ENCODE data around the gene TMEM37.

Gene TMEM37

DNA sequence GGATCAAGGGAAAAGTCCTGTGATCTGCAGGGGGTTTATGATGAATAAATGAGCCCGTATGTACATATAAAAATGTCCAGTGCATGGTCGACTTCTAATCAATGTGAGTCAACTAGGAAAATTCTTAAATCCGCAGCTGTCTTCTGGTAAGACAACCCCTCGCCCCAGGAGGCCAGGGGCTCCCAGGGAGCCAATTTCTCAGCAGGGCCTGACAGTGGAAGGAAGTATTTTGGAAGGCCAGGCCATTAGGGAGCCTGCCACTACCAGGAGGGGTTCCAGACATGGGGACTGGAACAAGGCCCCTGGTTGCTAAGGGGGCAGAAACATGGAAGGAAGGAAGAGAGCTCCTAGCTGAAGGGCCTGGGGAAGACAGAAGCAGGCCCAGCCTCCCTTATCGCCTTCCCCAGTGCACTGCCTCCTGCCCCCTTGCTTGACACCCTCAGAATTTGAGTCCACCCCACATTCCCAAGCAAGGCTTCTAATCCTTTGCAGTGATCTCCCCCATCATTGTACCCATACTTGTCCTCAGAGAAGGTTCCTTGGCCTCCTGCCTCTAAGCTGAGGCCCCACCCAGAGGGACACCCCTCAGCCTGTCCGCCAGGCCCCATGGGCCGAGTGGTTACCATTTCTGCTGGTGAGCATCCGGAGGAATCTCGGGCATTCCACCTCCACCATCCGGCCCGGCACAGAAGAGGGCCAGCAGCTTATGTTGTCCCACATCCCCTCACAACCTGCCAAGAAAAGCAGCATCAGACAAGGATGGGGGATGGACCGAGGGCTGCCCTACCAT lies 46.7 kb downstream of the TMEM37 start:
- no peak overlapping the region for H3K4me3 ChIP-seq (ENCODE audit: low read depth, low read length)
- POLR2A ChIA-PET = interaction anchor here (0.7 kb wide), 1 partner anchor 105 kb away, joined by 3 read pairs; no protein-coding TSS in a partner anchor
- CTCF ChIA-PET = interaction anchor here (1.3 to 8.5 kb wide), 6 partner anchors 7 to 597 kb away, joined by 3 to 161 read pairs (median 17); no protein-coding TSS in a partner anchor
- no peak for DNase-seq (ENCODE audit: low read depth, low spot score)
- TF ChIP-seq, protein P1, sequence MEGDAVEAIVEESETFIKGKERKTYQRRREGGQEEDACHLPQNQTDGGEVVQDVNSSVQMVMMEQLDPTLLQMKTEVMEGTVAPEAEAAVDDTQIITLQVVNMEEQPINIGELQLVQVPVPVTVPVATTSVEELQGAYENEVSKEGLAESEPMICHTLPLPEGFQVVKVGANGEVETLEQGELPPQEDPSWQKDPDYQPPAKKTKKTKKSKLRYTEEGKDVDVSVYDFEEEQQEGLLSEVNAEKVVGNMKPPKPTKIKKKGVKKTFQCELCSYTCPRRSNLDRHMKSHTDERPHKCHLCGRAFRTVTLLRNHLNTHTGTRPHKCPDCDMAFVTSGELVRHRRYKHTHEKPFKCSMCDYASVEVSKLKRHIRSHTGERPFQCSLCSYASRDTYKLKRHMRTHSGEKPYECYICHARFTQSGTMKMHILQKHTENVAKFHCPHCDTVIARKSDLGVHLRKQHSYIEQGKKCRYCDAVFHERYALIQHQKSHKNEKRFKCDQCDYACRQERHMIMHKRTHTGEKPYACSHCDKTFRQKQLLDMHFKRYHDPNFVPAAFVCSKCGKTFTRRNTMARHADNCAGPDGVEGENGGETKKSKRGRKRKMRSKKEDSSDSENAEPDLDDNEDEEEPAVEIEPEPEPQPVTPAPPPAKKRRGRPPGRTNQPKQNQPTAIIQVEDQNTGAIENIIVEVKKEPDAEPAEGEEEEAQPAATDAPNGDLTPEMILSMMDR (IDR thresholded peaks at IDR 0.05; ENCODE audit: insufficient read depth, low read length, missing control alignments) = no peak

DNA sequence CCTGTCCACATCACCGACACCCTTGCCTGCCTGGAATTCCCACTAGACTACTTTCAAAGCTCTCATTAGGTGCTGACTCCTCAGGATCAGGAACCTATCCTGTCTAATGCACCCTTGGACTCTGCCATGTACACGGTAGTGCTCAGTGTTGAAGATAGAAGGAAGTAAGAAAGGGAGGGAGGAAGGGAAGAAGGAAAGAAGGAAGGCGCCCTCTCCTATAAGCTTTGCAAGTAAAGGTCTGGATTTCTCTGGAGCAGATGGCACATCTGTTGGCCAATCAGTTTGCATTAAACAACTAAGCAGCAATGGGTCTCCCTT lies 47.3 kb downstream of the TMEM37 start:
- TF ChIP-seq, protein P1 (IDR thresholded peaks at IDR 0.05; ENCODE audit: insufficient read depth, low read length, missing control alignments) = no peak
- DNase-seq (ENCODE audit: low read depth, low spot score) = no peak
- CTCF ChIA-PET = interaction anchor here (1.3 to 8.5 kb wide), 5 partner anchors 11 to 598 kb away, joined by 3 to 161 read pairs (median 4); no protein-coding TSS in a partner anchor
- POLR2A ChIA-PET = no interaction called here
- H3K4me3 ChIP-seq (ENCODE audit: low read depth, low read length) = no peak overlapping the region

DNA sequence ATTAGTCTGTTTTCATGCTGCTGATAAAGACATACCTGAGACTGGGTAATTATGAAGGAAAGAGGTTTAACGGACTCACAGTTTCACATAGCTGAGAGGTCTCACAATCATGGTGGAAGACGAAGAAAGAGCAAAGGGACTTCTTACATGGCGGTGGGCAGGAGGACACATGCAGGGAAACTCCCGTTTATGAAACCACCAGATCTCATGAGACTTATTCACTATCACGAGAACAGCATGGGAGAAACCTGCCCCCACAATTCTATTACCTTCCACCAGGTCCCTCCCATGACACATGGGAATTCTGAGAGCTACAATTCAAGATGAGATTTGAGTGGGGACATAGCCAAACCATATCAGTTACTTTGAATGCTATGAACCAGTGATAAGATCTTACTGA lies 48.5 kb downstream of the TMEM37 start:
- DNase-seq (ENCODE audit: low read depth, low spot score) = no peak
- H3K4me3 ChIP-seq (ENCODE audit: low read depth, low read length) = no peak overlapping the region
- TF ChIP-seq, protein P1 (IDR thresholded peaks at IDR 0.05; ENCODE audit: insufficient read depth, low read length, missing control alignments) = no peak
- POLR2A ChIA-PET = no interaction called here
- CTCF ChIA-PET = interaction anchor here (1.0 to 8.5 kb wide), 3 partner anchors 16 to 599 kb away, joined by 3 to 161 read pairs (median 30); no protein-coding TSS in a partner anchor

DNA sequence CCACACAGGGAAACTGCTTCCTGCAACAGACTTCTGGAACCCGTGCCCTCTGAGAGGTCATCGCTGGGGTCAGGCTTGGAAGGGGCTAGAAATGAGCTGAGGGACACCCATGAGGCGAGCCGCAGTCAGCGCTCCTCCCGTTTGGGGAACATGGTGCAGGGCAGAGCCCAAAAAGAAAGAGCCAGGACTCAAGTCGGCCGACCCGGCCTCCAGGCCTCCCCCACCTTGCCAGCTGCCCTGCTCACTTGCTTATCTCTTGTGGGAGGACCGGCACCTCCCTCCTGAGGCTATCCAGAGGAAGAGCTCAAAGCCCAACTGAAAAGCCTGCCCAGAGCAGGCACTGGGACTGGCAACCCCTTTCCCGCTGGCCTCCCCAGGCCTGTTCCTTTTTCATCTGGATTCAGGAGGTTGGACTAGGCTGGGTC lies 49.1 kb downstream of the TMEM37 start:
- TF ChIP-seq, protein P1 (IDR thresholded peaks at IDR 0.05; ENCODE audit: insufficient read depth, low read length, missing control alignments) = no peak
- ChIA-PET CTCF (interaction anchor here (0.8 to 8.5 kb wide), 4 partner anchors 11 to 73 kb away, joined by 3 to 161 read pairs (median 4); no protein-coding TSS in a partner anchor), POLR2A (no interaction called here)

DNA sequence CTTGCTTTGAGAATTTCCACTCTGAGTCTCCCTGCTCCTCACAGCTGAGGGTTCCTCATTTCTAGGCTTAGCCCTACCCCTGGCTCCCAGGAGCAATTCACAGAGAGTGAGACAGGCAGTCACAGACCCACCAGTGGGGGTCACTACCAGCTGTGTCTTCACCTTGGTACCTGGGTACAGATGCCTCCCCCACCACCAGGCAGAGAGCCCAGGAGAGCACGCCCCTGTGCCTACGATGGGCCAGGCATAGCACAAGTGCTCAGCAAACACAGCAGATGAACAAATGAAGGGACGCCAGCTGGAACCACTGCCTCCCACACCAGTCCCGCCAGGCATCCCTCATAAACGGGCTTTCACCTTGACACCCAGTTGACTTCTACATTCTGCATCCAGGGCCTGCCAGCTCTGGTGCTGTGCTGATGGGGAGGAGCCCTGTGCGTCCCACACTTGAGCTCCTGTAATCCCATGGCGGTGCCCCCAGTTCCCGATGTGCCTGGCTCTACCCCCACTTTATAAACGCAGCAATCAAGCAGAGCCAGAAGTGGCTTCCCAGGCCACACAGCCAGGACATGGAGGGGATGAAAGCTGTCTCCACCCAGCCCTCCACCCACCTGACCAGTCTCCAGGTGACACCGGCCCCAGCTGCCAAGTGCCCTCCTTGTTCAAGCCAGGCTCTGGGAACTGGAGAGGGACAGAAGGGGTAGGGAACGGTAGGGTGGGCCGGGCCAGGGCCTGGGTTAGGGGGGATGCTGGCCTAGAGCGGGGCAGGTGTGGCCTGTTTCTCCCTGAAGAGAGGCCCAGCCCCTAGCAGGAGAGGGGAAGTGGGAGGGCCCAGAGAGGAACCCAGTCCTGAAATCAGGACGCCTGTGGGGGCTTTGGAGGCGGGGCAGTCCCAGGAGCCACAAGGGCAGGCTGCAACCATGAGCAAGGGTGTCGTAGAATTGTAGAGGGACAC lies 50.1 kb downstream of the TMEM37 start:
- no peak overlapping the region for H3K4me3 ChIP-seq (ENCODE audit: low read depth, low read length)
- DNase-seq (ENCODE audit: low read depth, low spot score) = no peak
- ChIA-PET POLR2A (no interaction called here), CTCF (interaction anchor here (0.8 to 8.5 kb wide), 3 partner anchors 12 to 74 kb away, joined by 3 to 161 read pairs (median 5); no protein-coding TSS in a partner anchor)
- TF ChIP-seq, protein P1 (IDR thresholded peaks at IDR 0.05; ENCODE audit: insufficient read depth, low read length, missing control alignments) = no peak

More for the DNA sequence above, 49.1 kb downstream of the TMEM37 start:
- H3K4me3 ChIP-seq (ENCODE audit: low read depth, low read length) = no peak overlapping the region
- no peak for DNase-seq (ENCODE audit: low read depth, low spot score)

All from AG04449 (cell line).